Gastrocnemius medialis (tissue), 4 donors: Measurements from ENCODE around the gene TRIM24. TPM values are rescaled to one million over a fixed set of nuclear protein-coding genes. Genes with fewer than 3 reads are reported as not detected.

Experiments used
- ATAC-seq, 2 donors: fragments of 150-250 bp; one replicate each; pipeline ENCODE4 v1.9.1; 2016
- DNase-seq, 2 donors: peaks; one replicate each; pipeline ENCODE4 v3.0.0-alpha.2; 2019
- H3K27ac ChIP-seq, 4 donors: fragments of 200-600 bp; sonication (generic); 1 replicate in 1 of 4; 2 replicates in 3 of 4; pipeline ENCODE4 v1.5.1; 2016 to 2018; ENCODE audit warnings: mild to moderate bottlenecking in 2 of 4, moderate library complexity in 1 of 4
- H3K27me3 ChIP-seq, 3 donors: fragments of 200-600 bp; sonication (generic) in 2 of 3; 1 replicate in 1 of 3; 2 replicates in 2 of 3; pipeline versions ENCODE4 v1.5.1 to v1.6.0; 2016 to 2019; ENCODE audit warnings: mild to moderate bottlenecking in 1 of 3, moderate library complexity in 1 of 3
- H3K36me3 ChIP-seq, 2 donors: fragments of 200-600 bp; sonication (generic) in 1 of 2; one replicate each; pipeline ENCODE4 v1.5.1; 2017 to 2018
- H3K4me1 ChIP-seq, 2 donors: fragments of 200-600 bp; sonication (generic) in 1 of 2; one replicate each; pipeline ENCODE4 v1.5.1; 2016 to 2017; ENCODE audit warnings: mild to moderate bottlenecking in 2 of 2
- H3K4me3 ChIP-seq, 4 donors: fragments of 200-600 bp; sonication (generic) in 3 of 4; 1 replicate in 1 of 4; 2 replicates in 3 of 4; pipeline ENCODE4 v1.5.1; 2016 to 2019; ENCODE audit warnings: mild to moderate bottlenecking in 2 of 4
- H3K9me3 ChIP-seq, 3 donors: fragments of 200-600 bp; sonication (generic) in 2 of 3; 1 replicate in 1 of 3; 2 replicates in 2 of 3; pipeline ENCODE4 v1.5.1; 2016 to 2019
- CTCF ChIP-seq, 5 experiments: fragments of 450-650 bp in 3 of 5; fragments of 200-600 bp in 2 of 5; sonication (generic) in 2 of 5; IDR thresholded peaks in 4 of 5; conservative IDR thresholded peaks in 1 of 5; 1 replicate in 4 of 5; 2 replicates in 1 of 5; pipeline ENCODE4 v1.5.1; 2016 to 2019; ENCODE audit warnings: antibody characterized with exemption in 5 of 5, mild to moderate bottlenecking in 3 of 5, moderate library complexity in 3 of 5
- POLR2A ChIP-seq, 2 donors: fragments of 450-650 bp; IDR thresholded peaks; one replicate each; pipeline ENCODE4 v1.6.1; 2017; ENCODE audit warnings: antibody characterized with exemption in 2 of 2, mild to moderate bottlenecking in 2 of 2, moderate library complexity in 2 of 2
- in situ Hi-C, 4 donors: fragments of 200-750 bp; cut with MboI; loops; one replicate each; pipeline versions ENCODE4 v1.15.0 to v1.8.0; 2017; ENCODE audit warnings: low sequenced_read_pairs in 4 of 4
- intact Hi-C: fragments of 100-400 bp; cut with DNase I; formaldehyde crosslinking; loops from one replicate; pipeline ENCODE4 v1.15.1; 2023; ENCODE audit warnings: low total_unique reads
- total RNA-seq, 4 donors: library from RNA; depleted of rRNA; stranded (reverse); fragments of >200 nt; gene quantifications; one replicate each; pipeline versions ENCODE4 v1.1.0 to v1.2.3, GENCODE V29; 2016

The TRIM24 gene
- total RNA-seq, 4 donors from 2014 or later, result 17.1 to 26.5 (median 20.0) TPM

DNA sequence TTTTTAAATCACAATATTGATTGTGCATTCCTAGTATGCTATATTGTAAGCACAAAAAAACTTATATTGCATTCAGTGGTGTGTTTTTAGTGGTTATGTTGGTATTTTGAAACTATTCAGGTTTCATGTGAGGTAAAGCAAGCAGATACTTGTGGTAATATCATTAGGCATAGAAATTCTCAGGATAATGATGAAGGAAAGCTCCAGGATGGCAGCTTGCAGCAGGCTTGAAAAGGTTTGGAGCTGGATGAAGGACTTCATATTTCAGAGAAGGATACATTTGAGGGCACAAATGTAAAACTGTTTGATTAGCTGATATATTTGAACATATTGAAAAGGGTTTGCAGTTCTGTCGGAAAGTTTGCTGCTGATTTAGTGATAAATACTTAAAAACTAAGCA, 17.5 kb downstream of the TRIM24 start:
- Histone ChIP-seq H3K9me3 (no peaks in the 10 kb centered on the region), H3K36me3 (no peaks in the 10 kb centered on the region), H3K4me1 (peaks cover 6 to 13% of the 10 kb centered on the region in 2 donors), H3K27ac (no peak overlapping the region), H3K4me3 (no peak overlapping the region), H3K27me3 (no peaks in the 10 kb centered on the region)
- no peak for DNase-seq
- ATAC-seq, result no peak
- intact Hi-C loops, result no loop called here
- TF ChIP-seq CTCF (IDR thresholded peaks at IDR 0.05 in 4 of 5, conservative IDR thresholded peaks at IDR 0.05 in 1 of 5) (no peak), POLR2A (IDR thresholded peaks at IDR 0.05) (no peak)
- in situ Hi-C loops, result no loop called here

DNA sequence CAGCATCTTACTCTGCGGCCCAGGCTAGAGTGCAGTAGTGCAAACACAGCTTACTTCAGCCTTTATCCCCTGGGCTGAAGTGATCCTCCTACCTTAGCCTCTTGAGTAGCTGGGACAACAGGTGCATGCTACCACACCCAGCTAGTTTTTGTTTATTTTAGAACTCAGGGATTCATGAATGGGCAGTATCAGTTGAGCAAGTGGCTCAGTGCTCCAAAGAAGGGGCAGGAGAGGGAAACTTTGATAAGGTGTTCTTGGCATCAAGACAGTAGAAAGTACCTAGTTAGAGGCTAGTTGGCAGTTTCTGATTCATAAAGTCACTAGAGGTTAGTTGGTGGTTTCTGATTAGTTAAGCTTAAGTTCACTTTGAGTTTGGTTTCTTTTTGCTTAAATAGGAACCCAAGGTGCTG, 18.4 kb downstream of the TRIM24 start:
- in situ Hi-C loops, result no loop called here
- DNase-seq (no peak), ATAC-seq (no peak)
- no peaks in the 10 kb centered on the region for H3K36me3 ChIP-seq
- H3K27me3 ChIP-seq, result no peaks in the 10 kb centered on the region
- intact Hi-C loops, result no loop called here
- H3K4me1 ChIP-seq, result peaks cover 6 to 13% of the 10 kb centered on the region in 2 donors
- no peaks in the 10 kb centered on the region for H3K9me3 ChIP-seq
- H3K27ac ChIP-seq, result no peak overlapping the region
- TF ChIP-seq POLR2A (IDR thresholded peaks at IDR 0.05) (no peak), CTCF (IDR thresholded peaks at IDR 0.05 in 4 of 5, conservative IDR thresholded peaks at IDR 0.05 in 1 of 5) (no peak)
- H3K4me3 ChIP-seq, result no peak overlapping the region

- H3K27me3 ChIP-seq, result no peaks in the 10 kb centered on the region
- H3K9me3 ChIP-seq, result no peaks in the 10 kb centered on the region
- intact Hi-C loops, result no loop called here
- in situ Hi-C loops, result no loop called here
- H3K4me1 ChIP-seq, result peaks cover under 1 to 2% of the 10 kb centered on the region in 2 donors
- no peak for ATAC-seq
- H3K27ac ChIP-seq, result no peak overlapping the region
- TF ChIP-seq POLR2A (IDR thresholded peaks at IDR 0.05) (no peak), CTCF (IDR thresholded peaks at IDR 0.05 in 4 of 5, conservative IDR thresholded peaks at IDR 0.05 in 1 of 5) (no peak)
- H3K4me3 ChIP-seq, result no peak overlapping the region
- H3K36me3 ChIP-seq, result no peaks in the 10 kb centered on the region
- no peak for DNase-seq
These were observed 20.5 kb downstream of the TRIM24 start for GRCh38 chr7:138480527-138480926.

DNA sequence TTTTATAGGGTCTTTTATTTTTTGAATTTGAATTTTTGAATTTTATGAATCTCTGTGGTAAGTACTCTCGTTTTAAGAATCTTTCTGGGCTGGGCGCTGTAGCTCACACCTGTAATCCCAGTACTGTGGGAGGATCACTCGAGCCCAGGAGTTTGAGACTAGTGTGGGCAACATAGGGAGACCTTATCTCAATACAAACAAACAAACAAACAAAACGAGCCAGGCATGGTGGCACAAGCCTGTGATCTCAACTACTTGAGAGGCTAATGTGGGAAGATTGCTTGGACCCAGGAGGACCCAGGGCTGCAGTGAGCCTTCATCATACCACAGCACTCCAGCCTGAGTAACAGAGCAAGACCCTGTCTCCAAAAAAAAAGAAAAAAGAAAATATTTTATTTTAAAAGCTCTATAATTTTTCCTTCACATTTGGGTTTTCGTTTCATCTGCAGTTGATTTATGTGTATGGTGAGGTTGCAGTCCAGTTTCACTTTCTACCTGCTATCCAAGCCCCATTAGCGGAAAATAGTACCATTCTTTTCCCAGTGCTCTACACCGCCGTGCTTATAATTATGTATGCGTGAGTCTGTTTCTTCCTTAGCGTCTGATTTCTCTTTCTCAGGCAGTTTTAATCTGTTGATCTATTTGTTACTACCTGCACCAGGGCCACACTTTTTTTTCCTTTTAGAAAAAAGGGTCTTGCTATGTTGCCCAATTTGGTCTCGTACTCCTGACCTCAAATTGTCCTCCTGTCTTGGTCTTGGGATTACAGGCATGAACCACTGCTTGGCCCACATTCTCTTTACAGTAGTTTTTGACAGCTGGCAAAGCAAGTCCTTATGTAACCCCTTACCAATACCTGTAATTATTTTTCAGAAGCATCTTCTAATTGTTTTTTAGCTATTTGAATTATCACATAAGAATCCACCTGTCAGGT, 21.7 kb downstream of the TRIM24 start:
- in situ Hi-C loops, result no loop called here

More for the DNA sequence above, 21.7 kb downstream of the TRIM24 start:
- Histone ChIP-seq H3K27ac (no peak overlapping the region), H3K27me3 (no peaks in the 10 kb centered on the region), H3K4me1 (no peaks in the 10 kb centered on the region), H3K36me3 (no peaks in the 10 kb centered on the region), H3K4me3 (no peak overlapping the region), H3K9me3 (no peaks in the 10 kb centered on the region)
- intact Hi-C loops, result no loop called here
- no peak for ATAC-seq
- DNase-seq, result no peak
- TF ChIP-seq CTCF (IDR thresholded peaks at IDR 0.05 in 4 of 5, conservative IDR thresholded peaks at IDR 0.05 in 1 of 5), result no peak
- no peak for TF ChIP-seq POLR2A (IDR thresholded peaks at IDR 0.05)
